Esophagus muscularis mucosa (tissue), 4 donors: Measurements from ENCODE around the gene ARID4B.

Experiments used
- CTCF ChIP-seq, 3 experiments: fragments of 200-600 bp in 2 of 3; fragments of 450-650 bp in 1 of 3; sonication (generic) in 2 of 3; IDR thresholded peaks; one replicate each; pipeline ENCODE4 v1.5.1; 2017 to 2019; ENCODE audit warnings: antibody characterized with exemption in 3 of 3, mild to moderate bottlenecking in 2 of 3, moderate library complexity in 1 of 3
- EP300 ChIP-seq: sonication (generic); formaldehyde crosslinking; IDR thresholded peaks from one replicate; pipeline ENCODE4 v1.6.1; 2017; ENCODE audit warnings: antibody characterized with exemption
- POLR2A ChIP-seq: fragments of 450-650 bp; IDR thresholded peaks from one replicate; pipeline ENCODE4 v1.6.1; 2017; ENCODE audit warnings: antibody characterized with exemption, moderate library complexity, mild to moderate bottlenecking, low read depth
- POLR2AphosphoS5 ChIP-seq, 2 donors: sonication (generic); formaldehyde crosslinking; IDR thresholded peaks; one replicate each; pipeline ENCODE4 v1.6.1; 2017; ENCODE audit warnings: antibody characterized with exemption in 2 of 2

- TF ChIP-seq CTCF (IDR thresholded peaks at IDR 0.05) (no peak), POLR2A (no peak), EP300 (no peak), POLR2AphosphoS5 (IDR thresholded peaks at IDR 0.05) (no peak)
Observed at GRCh38 chr1:235266325-235266724, 61.7 kb downstream of the ARID4B start.
